GM19468 (cell line): ENCODE measurements around the gene KDM3B.
"Not testable (repeated sequence)": the region's sequence is repeated elsewhere in the genome, so short reads cannot be mapped to it uniquely, and the experiment has no call there.

Experiments
- ATAC-seq: cut with Tn5 transposase; IDR thresholded peaks from one replicate; pipeline ENCODE4 v1.9.1; 2021; ENCODE audit warnings: mild to moderate bottlenecking, moderate library complexity, moderate number of reproducible peaks; ENCODE audit not compliant: unreplicated experiment; ENCODE audit errors: extremely low read depth

The KDM3B gene

GRCh38 chr5:138465261-138466124, 113.0 kb downstream of the KDM3B start, which contains the start of gene EGR1:
Gene EGR1, plus strand, starts transcription at chr5:138465479. Its CDS starts 283 bp downstream, at chr5:138465762.
- ATAC-seq, result peak; percentile 21

- ATAC-seq, result no peak
These were observed 113.8 kb downstream of the KDM3B start for GRCh38 chr5:138466125-138466899.

- no peak for ATAC-seq
These were observed 114.6 kb downstream of the KDM3B start for GRCh38 chr5:138466900-138467710.

GRCh38 chr5:138467711-138468132, 115.2 kb downstream of the KDM3B start:
- no peak for ATAC-seq

- no peak for ATAC-seq
These were observed 115.9 kb downstream of the KDM3B start for GRCh38 chr5:138468133-138468965.

GRCh38 chr5:138468966-138469539, 116.6 kb downstream of the KDM3B start:
- ATAC-seq, result no peak

GRCh38 chr5:138469540-138470321, 117.2 kb downstream of the KDM3B start:
- no peak for ATAC-seq

GRCh38 chr5:138470322-138471051, 118.0 kb downstream of the KDM3B start:
- no peak for ATAC-seq

GRCh38 chr5:138471052-138471361, 118.5 kb downstream of the KDM3B start:
- no peak for ATAC-seq

- ATAC-seq, result no peak
These were observed 119.9 kb downstream of the KDM3B start for GRCh38 chr5:138472353-138472752.

- not testable (repeated sequence) for ATAC-seq
These were observed 120.7 kb downstream of the KDM3B start for GRCh38 chr5:138473151-138473550.

- no peak for ATAC-seq
These were observed 124.4 kb downstream of the KDM3B start for GRCh38 chr5:138476918-138477317.

GRCh38 chr5:138482638-138483037, 130.2 kb downstream of the KDM3B start:
- ATAC-seq, result no peak
